ENCODE results near the gene SCAMP1. TPM values are rescaled to one million over a fixed set of nuclear protein-coding genes. Genes with fewer than 3 reads are reported as not detected.
"Not testable (repeated sequence)": the region's sequence is repeated elsewhere in the genome, so short reads cannot be mapped to it uniquely, and the experiment has no call there.

The SCAMP1 gene
- total RNA-seq, 2 experiments from 2014 or later, result 17.4 to 19.3 TPM

DNA sequence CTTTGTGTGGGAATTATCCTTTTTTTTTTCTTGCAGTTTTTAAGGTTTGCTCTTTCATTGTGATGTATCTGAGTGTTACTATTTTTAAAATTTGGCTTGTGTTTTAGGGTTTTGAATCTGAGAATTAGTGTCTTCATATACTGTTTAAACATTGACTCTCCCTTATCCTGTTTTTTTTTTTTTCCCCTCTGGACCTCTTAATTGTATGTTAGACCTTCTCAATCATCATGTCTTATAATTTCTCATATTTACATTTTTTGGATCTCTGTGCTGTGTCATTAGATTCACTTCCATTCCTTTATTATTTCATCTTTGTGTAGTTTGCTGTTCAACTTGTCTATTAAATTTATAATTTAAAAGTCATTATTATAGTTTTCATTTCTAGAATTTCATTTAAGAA lies 47.0 kb downstream of the SCAMP1 start:
- Mint-ChIP-seq H3K27me3 (no peaks in the 10 kb centered on the region), H3K4me3 (no peak overlapping the region), H3K4me1 (peaks cover 24% of the 10 kb centered on the region), H3K27ac (no peak overlapping the region), H3K36me3 (ENCODE audit: low read depth) (peaks cover 9% of the 10 kb centered on the region), H3K9me3 (no peaks in the 10 kb centered on the region)
- CTCF ChIA-PET, result no interaction called here
- no peak for DNase-seq
- POLR2A ChIA-PET, result no interaction called here

DNA sequence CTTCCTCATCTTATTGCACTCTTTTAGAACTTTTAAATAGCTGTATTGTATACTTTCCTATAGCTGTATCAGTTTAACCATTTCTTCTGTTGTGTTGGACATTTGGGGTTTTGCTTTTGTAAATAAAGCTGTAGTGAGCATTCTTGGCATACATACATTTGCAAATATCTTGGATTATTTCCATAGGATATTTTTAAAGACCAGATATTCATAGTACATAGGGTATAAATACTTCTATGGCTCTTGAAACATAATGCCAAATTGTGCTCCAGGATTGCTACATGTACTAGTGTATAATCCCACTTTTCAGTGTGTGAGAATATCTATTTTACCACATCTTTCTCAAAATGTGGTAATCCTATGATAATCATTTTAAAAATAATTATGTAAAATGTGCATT lies 51.2 kb downstream of the SCAMP1 start:
- H3K4me3 Mint-ChIP-seq, result no peak overlapping the region
- H3K4me1 Mint-ChIP-seq, result peaks cover 4% of the 10 kb centered on the region
- no peaks in the 10 kb centered on the region for H3K9me3 Mint-ChIP-seq
- ChIA-PET POLR2A (no interaction called here), CTCF (no interaction called here)
- no peaks in the 10 kb centered on the region for H3K27me3 Mint-ChIP-seq
- DNase-seq, result no peak
- peaks cover 15% of the 10 kb centered on the region for H3K36me3 Mint-ChIP-seq (ENCODE audit: low read depth)
- no peak overlapping the region for H3K27ac Mint-ChIP-seq

DNA sequence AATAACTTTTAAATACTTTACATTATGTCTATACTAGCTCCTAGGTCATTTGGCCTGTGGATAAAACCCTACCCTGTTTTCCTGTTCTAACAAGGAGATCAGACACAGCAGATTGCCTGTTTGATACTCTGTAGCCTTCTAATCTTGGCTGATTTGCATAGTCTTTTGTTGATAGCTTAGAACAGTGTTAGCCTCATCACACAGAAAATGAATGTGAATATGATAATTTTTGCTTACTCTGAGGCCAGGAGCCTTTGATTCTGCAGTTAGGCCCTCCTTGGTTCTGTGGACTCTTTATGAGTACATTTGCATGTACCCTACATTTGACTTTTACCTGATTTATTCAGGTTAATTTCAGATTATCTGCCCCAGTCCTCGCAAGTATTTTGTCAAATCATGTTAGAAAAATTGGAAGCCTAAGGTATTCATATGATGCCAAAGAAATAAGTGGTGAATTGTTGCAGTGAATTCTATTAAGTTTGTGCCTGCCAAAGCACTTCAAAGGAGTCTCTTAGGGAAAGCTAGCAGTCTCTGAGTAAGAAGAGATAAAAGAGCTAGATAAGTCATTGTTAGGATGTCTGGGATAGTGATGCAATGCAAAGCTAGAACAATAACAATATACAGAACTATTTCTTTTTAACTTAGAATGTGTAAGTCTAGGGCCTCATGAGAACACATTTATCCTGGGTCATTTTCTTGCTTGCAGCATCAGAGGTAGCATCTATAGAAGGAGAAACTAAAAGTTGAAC lies 56.4 kb downstream of the SCAMP1 start:
- Mint-ChIP-seq H3K4me3 (no peak overlapping the region), H3K27ac (no peak overlapping the region), H3K9me3 (no peaks in the 10 kb centered on the region), H3K4me1 (no peaks in the 10 kb centered on the region), H3K27me3 (no peaks in the 10 kb centered on the region), H3K36me3 (ENCODE audit: low read depth) (peaks cover 27% of the 10 kb centered on the region)
- ChIA-PET POLR2A (no interaction called here), CTCF (no interaction called here)
- no peak for DNase-seq

GRCh38 chr5:78419396-78419795 lies 59.0 kb downstream of the SCAMP1 start:
- Mint-ChIP-seq H3K36me3 (ENCODE audit: low read depth) (peaks cover 32% of the 10 kb centered on the region), H3K9me3 (no peaks in the 10 kb centered on the region), H3K27me3 (no peaks in the 10 kb centered on the region), H3K27ac (no peak overlapping the region), H3K4me1 (no peaks in the 10 kb centered on the region), H3K4me3 (no peak overlapping the region)
- CTCF ChIA-PET, result interaction anchor here (0.6 kb wide), 1 partner anchor 1080 kb away, joined by 3 read pairs; no protein-coding TSS in a partner anchor
- DNase-seq, result no peak
- POLR2A ChIA-PET, result no interaction called here

DNA sequence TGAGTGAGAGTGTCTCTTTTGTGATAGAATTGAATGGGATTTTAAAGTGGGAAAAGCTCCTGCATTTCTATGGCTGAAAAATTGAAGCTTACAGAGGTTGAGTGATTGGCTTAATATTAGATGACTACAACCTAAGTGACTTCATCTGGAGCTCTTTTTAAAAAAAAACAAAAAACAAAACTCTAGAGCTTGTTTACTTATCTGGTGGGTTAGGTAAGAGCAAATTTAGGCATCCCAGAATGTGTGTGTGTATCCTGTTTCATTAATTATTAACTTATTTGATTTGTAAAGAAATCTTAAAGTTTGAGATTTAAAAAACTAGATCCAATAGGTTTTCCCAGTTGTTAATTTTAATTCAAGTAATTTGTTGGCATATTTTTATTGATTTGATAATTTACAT lies 60.1 kb downstream of the SCAMP1 start:
- no peak for DNase-seq
- Mint-ChIP-seq H3K4me3 (no peak overlapping the region), H3K36me3 (ENCODE audit: low read depth) (peaks cover 31% of the 10 kb centered on the region), H3K9me3 (no peaks in the 10 kb centered on the region), H3K27me3 (no peaks in the 10 kb centered on the region), H3K27ac (no peak overlapping the region), H3K4me1 (no peaks in the 10 kb centered on the region)
- ChIA-PET CTCF (no interaction called here), POLR2A (no interaction called here)

GRCh38 chr5:78424665-78425064 lies 64.2 kb downstream of the SCAMP1 start:
- peaks cover 31% of the 10 kb centered on the region for H3K36me3 Mint-ChIP-seq (ENCODE audit: low read depth)
- CTCF ChIA-PET, result interaction anchor here (1.2 kb wide), 1 partner anchor 10 kb away, joined by 3 read pairs; no protein-coding TSS in a partner anchor
- POLR2A ChIA-PET, result no interaction called here
- no peak overlapping the region for H3K27ac Mint-ChIP-seq
- no peaks in the 10 kb centered on the region for H3K27me3 Mint-ChIP-seq
- H3K9me3 Mint-ChIP-seq, result peaks cover 8% of the 10 kb centered on the region
- no peaks in the 10 kb centered on the region for H3K4me1 Mint-ChIP-seq
- H3K4me3 Mint-ChIP-seq, result no peak overlapping the region
- no peak for DNase-seq

- Mint-ChIP-seq H3K27ac (no peak overlapping the region), H3K4me3 (no peak overlapping the region), H3K36me3 (ENCODE audit: low read depth) (peaks cover 38% of the 10 kb centered on the region), H3K9me3 (peaks cover 13% of the 10 kb centered on the region), H3K4me1 (no peaks in the 10 kb centered on the region), H3K27me3 (no peaks in the 10 kb centered on the region)
- ChIA-PET POLR2A (no interaction called here), CTCF (no interaction called here)
- no peak for DNase-seq
Observed at GRCh38 chr5:78429332-78429980, 69.0 kb downstream of the SCAMP1 start.

- Mint-ChIP-seq H3K9me3 (peaks cover 15% of the 10 kb centered on the region), H3K4me1 (no peaks in the 10 kb centered on the region), H3K4me3 (no peak overlapping the region), H3K27ac (no peak overlapping the region), H3K27me3 (no peaks in the 10 kb centered on the region), H3K36me3 (ENCODE audit: low read depth) (peaks cover 39% of the 10 kb centered on the region)
- ChIA-PET POLR2A (no interaction called here), CTCF (interaction anchor here (0.7 kb wide), 1 partner anchor 770 kb away, joined by 3 read pairs; no protein-coding TSS in a partner anchor)
- no peak for DNase-seq
Observed at GRCh38 chr5:78430866-78431265, 70.4 kb downstream of the SCAMP1 start.

- no peaks in the 10 kb centered on the region for H3K27me3 Mint-ChIP-seq
- POLR2A ChIA-PET, result no interaction called here
- H3K4me3 Mint-ChIP-seq, result no peak overlapping the region
- peaks cover 36% of the 10 kb centered on the region for H3K36me3 Mint-ChIP-seq (ENCODE audit: low read depth)
- H3K27ac Mint-ChIP-seq, result no peak overlapping the region
- CTCF ChIA-PET, result no interaction called here
- no peak for DNase-seq
- peaks cover 13% of the 10 kb centered on the region for H3K9me3 Mint-ChIP-seq
- H3K4me1 Mint-ChIP-seq, result no peaks in the 10 kb centered on the region
Observed at GRCh38 chr5:78433972-78434371, 73.6 kb downstream of the SCAMP1 start.

GRCh38 chr5:78447775-78448424 lies 87.5 kb downstream of the SCAMP1 start:
- no peaks in the 10 kb centered on the region for H3K27me3 Mint-ChIP-seq
- no peak overlapping the region for H3K4me3 Mint-ChIP-seq
- H3K36me3 Mint-ChIP-seq (ENCODE audit: low read depth), result peaks cover 10% of the 10 kb centered on the region
- no peaks in the 10 kb centered on the region for H3K9me3 Mint-ChIP-seq
- DNase-seq, result no peak
- no peak overlapping the region for H3K27ac Mint-ChIP-seq
- no peaks in the 10 kb centered on the region for H3K4me1 Mint-ChIP-seq
- ChIA-PET POLR2A (no interaction called here), CTCF (interaction anchor here (0.7 kb wide), 1 partner anchor 329 kb away, joined by 3 read pairs; no protein-coding TSS in a partner anchor)

DNA sequence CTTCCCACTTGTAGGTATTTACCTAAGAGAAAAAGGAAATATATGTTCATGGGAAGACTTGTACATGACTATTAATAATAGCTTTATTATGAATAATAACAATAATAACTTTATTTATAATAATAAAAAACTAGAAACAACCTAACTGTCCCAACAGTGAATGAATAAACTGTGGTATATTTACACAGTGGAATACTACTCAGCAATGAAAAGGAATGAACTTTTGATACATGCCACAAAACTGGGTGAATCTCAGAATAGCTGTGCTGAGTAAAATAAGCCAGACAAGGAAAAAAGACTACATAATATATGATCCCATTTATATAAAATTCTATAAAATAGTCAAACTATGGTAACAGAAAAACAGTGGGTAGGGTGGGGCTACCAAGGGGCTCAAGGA lies 88.7 kb downstream of the SCAMP1 start:
- ChIA-PET POLR2A (no interaction called here), CTCF (no interaction called here)
- Mint-ChIP-seq H3K4me1 (no peaks in the 10 kb centered on the region), H3K4me3 (no peak overlapping the region), H3K36me3 (ENCODE audit: low read depth) (peaks cover 6% of the 10 kb centered on the region), H3K27ac (no peak overlapping the region), H3K9me3 (no peaks in the 10 kb centered on the region), H3K27me3 (no peaks in the 10 kb centered on the region)
- no peak for DNase-seq

DNA sequence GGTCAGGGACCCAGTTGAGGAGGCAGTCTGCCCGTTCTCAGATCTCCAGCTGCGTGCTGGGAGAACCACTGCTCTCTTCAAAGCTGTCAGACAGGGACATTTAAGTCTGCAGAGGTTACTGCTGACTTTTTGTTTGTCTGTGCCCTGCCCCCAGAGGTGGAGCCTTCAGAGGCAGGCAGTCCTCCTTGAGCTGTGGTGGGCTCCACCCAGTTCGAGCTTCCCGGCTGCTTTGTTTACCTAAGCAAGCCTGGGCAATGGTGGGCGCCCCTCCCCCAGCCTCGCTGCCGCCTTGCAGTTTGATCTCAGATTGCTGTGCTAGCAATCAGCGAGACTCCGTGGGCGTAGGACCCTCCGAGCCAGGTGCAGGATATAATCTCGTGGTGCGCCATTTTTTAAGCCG lies 97.1 kb downstream of the SCAMP1 start:
- POLR2A ChIA-PET, H3K27ac Mint-ChIP-seq, DNase-seq, H3K4me1 Mint-ChIP-seq, CTCF ChIA-PET, H3K27me3 Mint-ChIP-seq, H3K4me3 Mint-ChIP-seq: not testable (repeated sequence)
- Mint-ChIP-seq H3K9me3 (peaks cover 13% of the 10 kb centered on the region), H3K36me3 (ENCODE audit: low read depth) (peaks cover 21% of the 10 kb centered on the region)

DNA sequence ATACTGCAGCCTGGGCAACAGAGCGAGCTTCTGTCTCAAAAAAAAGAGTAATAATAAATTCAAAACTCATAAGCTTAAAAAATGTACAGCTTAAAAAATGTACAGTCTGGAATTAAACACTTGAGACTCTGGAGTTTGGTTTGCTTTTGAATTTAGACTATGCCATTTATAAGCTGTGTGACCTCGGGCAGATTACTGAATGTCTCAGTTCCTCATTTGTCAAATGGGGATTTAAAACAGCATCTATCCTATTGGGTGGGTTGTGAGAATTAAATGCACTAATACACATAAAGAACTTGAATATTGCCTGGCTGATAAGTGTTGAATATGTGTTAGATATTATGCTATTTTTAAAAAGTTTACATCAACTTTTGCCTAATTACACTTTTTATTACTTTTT lies 98.4 kb downstream of the SCAMP1 start:
- Mint-ChIP-seq H3K9me3 (peaks cover 16% of the 10 kb centered on the region), H3K4me1 (peaks cover 3% of the 10 kb centered on the region), H3K4me3 (no peak overlapping the region), H3K36me3 (ENCODE audit: low read depth) (peaks cover 28% of the 10 kb centered on the region), H3K27me3 (no peaks in the 10 kb centered on the region), H3K27ac (no peak overlapping the region)
- ChIA-PET POLR2A (no interaction called here), CTCF (no interaction called here)
- DNase-seq, result no peak

All from activated CD4-positive, alpha-beta T cell treated with anti-CD3 and anti-CD28 coated beads, Interleukin-2, amount 10 ng/mL, durations not matched to agents 7 days and 5 days (primary cell).